Stomach (tissue), 4 donors: ENCODE results near the gene TFCP2L1.

ENCODE experiments used
- EP300 ChIP-seq: sonication (generic); formaldehyde crosslinking; IDR thresholded peaks from one replicate; pipeline ENCODE4 v1.6.1; 2017; ENCODE audit warnings: antibody characterized with exemption
- POLR2A ChIP-seq, 4 donors: fragments of 450-650 bp; IDR thresholded peaks; one replicate each; pipeline ENCODE4 v1.6.1; 2016; ENCODE audit warnings: antibody characterized with exemption in 4 of 4, control low read depth in 2 of 4, mild to moderate bottlenecking in 1 of 4, moderate library complexity in 1 of 4

DNA sequence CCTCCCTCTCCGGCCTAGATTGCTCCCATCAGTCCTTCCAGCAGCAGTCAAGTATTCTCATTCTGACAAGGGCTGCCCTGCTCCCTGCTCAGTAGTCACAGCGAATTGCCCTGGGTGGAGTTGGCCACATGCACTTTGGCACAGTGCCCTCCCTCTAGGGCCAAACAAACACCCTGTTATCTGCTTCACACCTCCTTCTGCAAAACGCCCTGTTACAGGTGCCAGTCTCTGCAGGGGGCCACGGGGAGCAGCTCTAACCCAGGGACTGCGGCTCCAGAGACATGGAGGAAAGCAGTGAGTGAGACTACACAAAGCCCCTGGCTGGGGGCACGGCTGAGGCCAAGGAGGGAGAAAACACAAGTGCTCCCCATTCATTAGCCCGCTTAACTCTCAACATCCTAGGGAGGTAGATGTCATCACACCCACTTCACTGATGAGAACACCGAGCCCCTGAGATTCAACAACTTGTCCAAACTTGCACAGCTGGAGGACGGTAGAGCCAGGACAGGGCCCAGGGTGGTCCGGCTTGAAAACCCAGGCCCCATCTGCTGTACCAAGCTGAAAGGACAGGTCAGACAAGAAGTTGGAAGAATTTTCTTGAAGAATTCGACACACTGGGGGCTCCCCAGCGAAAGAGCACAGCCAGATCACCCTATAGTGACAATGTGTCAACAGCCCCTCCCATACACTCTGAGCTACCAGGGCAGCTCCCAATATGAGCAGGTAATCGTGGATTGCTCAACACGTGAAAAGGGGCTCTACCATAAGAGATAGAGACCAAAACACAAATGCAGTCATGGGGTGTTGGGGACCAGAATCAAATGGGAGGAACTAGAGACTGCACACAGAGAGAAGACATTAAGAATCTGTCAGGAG, 8.7 kb upstream of the TFCP2L1 start:
- TF ChIP-seq POLR2A (IDR thresholded peaks at IDR 0.05) (no peak), EP300 (no peak)
